Keratinocyte (primary cell): ENCODE measurements around the gene FAM13A. TPM values are rescaled to one million over a fixed set of nuclear protein-coding genes. Genes with fewer than 3 reads are reported as not detected.
A peak's percentile ranks its signal among the peaks of the same experiment; 100 is the strongest.

ENCODE experiments used
- DNase-seq: peaks from one replicate; pipeline ENCODE4 v3.0.0-alpha.2; 2011; ENCODE audit warnings: low read depth, missing footprints, low spot score
- FAIRE-seq: peaks from 2 replicates; lab custom pipeline; 2011; peaks lifted over from hg19 to GRCh38; lab: Jason Lieb, UNC
- H2AFZ ChIP-seq: 2 replicates; pipeline ENCODE4 v1.6.0; 2012; ENCODE audit warnings: low read length, control low read depth, inconsistent platforms; ENCODE audit not compliant: control insufficient read depth
- H3K27ac ChIP-seq: 2 replicates; pipeline ENCODE4 v1.5.1; 2011; ENCODE audit warnings: low read length; ENCODE audit not compliant: control insufficient read depth, insufficient read depth
- H3K27me3 ChIP-seq: 3 replicates; pipeline ENCODE4 v1.6.0; 2011; ENCODE audit warnings: low read length; ENCODE audit not compliant: control insufficient read depth, insufficient read depth; ENCODE audit errors: extremely low read depth
- H3K36me3 ChIP-seq, 2 experiments: 2 replicates in 1 of 2; 3 replicates in 1 of 2; pipeline ENCODE4 v1.5.1; 2011; ENCODE audit warnings: low read length in 2 of 2, mild to moderate bottlenecking in 1 of 2; ENCODE audit not compliant: control insufficient read depth in 2 of 2, insufficient read depth in 2 of 2; ENCODE audit errors: extremely low read depth in 1 of 2
- H3K4me1 ChIP-seq: 3 replicates; pipeline ENCODE4 v1.5.1; 2011; ENCODE audit warnings: low read length; ENCODE audit not compliant: control insufficient read depth, insufficient read depth; ENCODE audit errors: extremely low read depth
- H3K4me2 ChIP-seq: 3 replicates; pipeline ENCODE4 v1.6.0; 2011; ENCODE audit warnings: low read depth, low read length; ENCODE audit not compliant: control insufficient read depth, insufficient read depth; ENCODE audit errors: extremely low read depth
- H3K4me3 ChIP-seq, 3 experiments: fragments of 200-600 bp in 1 of 3; sonication (generic) in 1 of 3; 2 replicates in 2 of 3; 3 replicates in 1 of 3; pipeline ENCODE4 v1.5.1; 2011 to 2016; ENCODE audit warnings: low read length in 3 of 3, mild to moderate bottlenecking in 3 of 3, control low read depth in 2 of 3, inconsistent platforms in 1 of 3, low read depth in 1 of 3, mixed read lengths in 1 of 3, mixed run types in 1 of 3, moderate library complexity in 1 of 3; ENCODE audit not compliant: control insufficient read depth in 2 of 3, insufficient read depth in 2 of 3; ENCODE audit errors: extremely low read depth in 1 of 3
- H3K79me2 ChIP-seq: 2 replicates; pipeline ENCODE4 v1.6.0; 2012; ENCODE audit warnings: low read length; ENCODE audit not compliant: control insufficient read depth, insufficient read depth
- H3K9ac ChIP-seq: 3 replicates; pipeline ENCODE4 v1.6.0; 2011; ENCODE audit warnings: low read length; ENCODE audit not compliant: control insufficient read depth, insufficient read depth; ENCODE audit errors: extremely low read depth
- H3K9me1 ChIP-seq: 3 replicates; pipeline ENCODE4 v1.6.0; 2011; ENCODE audit warnings: low read length; ENCODE audit not compliant: control insufficient read depth, insufficient read depth; ENCODE audit errors: extremely low read depth
- H3K9me3 ChIP-seq: 2 replicates; pipeline ENCODE4 v1.5.1; 2012; ENCODE audit warnings: low read depth, low read length; ENCODE audit not compliant: control insufficient read depth
- H4K20me1 ChIP-seq: 3 replicates; pipeline ENCODE4 v1.6.0; 2011; ENCODE audit warnings: low read length; ENCODE audit not compliant: control insufficient read depth, insufficient read depth; ENCODE audit errors: extremely low read depth
- CTCF ChIP-seq, 3 experiments: IDR thresholded peaks in 1 of 3; conservative IDR thresholded peaks in 1 of 3; optimal IDR thresholded peaks in 1 of 3; 2 replicates in 2 of 3; 3 replicates in 1 of 3; pipeline versions ENCODE3 to v1.5.1; 2011; ENCODE audit warnings: low read length in 3 of 3, mild to moderate bottlenecking in 3 of 3, moderate library complexity in 2 of 3, control low read depth in 1 of 3, inconsistent platforms in 1 of 3; ENCODE audit not compliant: insufficient read depth in 2 of 3; ENCODE audit errors: extremely low read depth in 1 of 3
- EZH2 ChIP-seq: IDR thresholded peaks from one replicate; pipeline ENCODE4 v1.6.1; 2012; ENCODE audit warnings: inconsistent platforms, mild to moderate bottlenecking, low read length, moderate library complexity
- dilution Hi-C: fragments of 300-500 bp; cut with MboI; formaldehyde crosslinking; loops from one replicate; pipeline ENCODE4 v1.7.0; 2020; ENCODE audit warnings: low sequenced_read_pairs; ENCODE audit not compliant: extremely low pct_ligation_motif_present
- polyA plus RNA-seq, 5 experiments: library from polyadenylated mRNA; depleted of rRNA in 3 of 5; stranded (reverse) in 3 of 5; stranded (forward) in 1 of 5; unstranded in 1 of 5; fragments of >200 nt; gene quantifications; 1 replicate in 1 of 5; 2 replicates in 3 of 5; 3 replicates in 1 of 5; pipeline versions ENCODE4 v1.2.1 to v1.2.3, GENCODE V29; 2011 to 2012; ENCODE audit warnings: missing spikeins in 2 of 5, low read depth in 1 of 5, low replicate concordance in 1 of 5

FAM13A gene
- polyA plus RNA-seq, 1 donor (not counting 4 experiments of a cell fraction or from before 2014, with no cell fraction given), result 6.0 TPM

GRCh38 chr4:88803600-88804096, 253.3 kb downstream of the FAM13A start:
- Histone ChIP-seq H3K79me2 (no peaks in the 10 kb centered on the region), H2AFZ (no peak overlapping the region), H3K4me2 (no peak overlapping the region), H3K4me3 (no peak overlapping the region), H3K36me3 (no peaks in the 10 kb centered on the region), H3K9me3 (no peaks in the 10 kb centered on the region), H3K27me3 (no peaks in the 10 kb centered on the region), H3K9ac (no peak overlapping the region), H3K27ac (no peak overlapping the region), H3K4me1 (no peaks in the 10 kb centered on the region), H3K9me1 (no peaks in the 10 kb centered on the region), H4K20me1 (no peaks in the 10 kb centered on the region)
- TF ChIP-seq CTCF (optimal IDR thresholded peaks at IDR 0.05 in 1 of 3, IDR thresholded peaks at IDR 0.05 in 1 of 3, conservative IDR thresholded peaks at IDR 0.05 in 1 of 3; ENCODE audit: extremely low read depth in 1 of 3, insufficient read depth in 2 of 3, low read length in 3 of 3) (no peak), EZH2 (no peak)
- FAIRE-seq (peak; percentile 61), DNase-seq (no peak)
- dilution Hi-C loops, result no loop called here

GRCh38 chr4:88802585-88803286, 254.2 kb downstream of the FAM13A start:
- H3K79me2 ChIP-seq, result no peaks in the 10 kb centered on the region
- no peaks in the 10 kb centered on the region for H3K4me1 ChIP-seq
- dilution Hi-C loops, result no loop called here
- H3K27me3 ChIP-seq, result no peaks in the 10 kb centered on the region
- no peak overlapping the region for H3K4me3 ChIP-seq
- no peaks in the 10 kb centered on the region for H4K20me1 ChIP-seq
- no peaks in the 10 kb centered on the region for H3K9me1 ChIP-seq
- no peak overlapping the region for H3K9ac ChIP-seq
- H2AFZ ChIP-seq, result no peak overlapping the region
- H3K27ac ChIP-seq, result no peak overlapping the region
- H3K4me2 ChIP-seq, result no peak overlapping the region
- TF ChIP-seq CTCF (optimal IDR thresholded peaks at IDR 0.05 in 1 of 3, IDR thresholded peaks at IDR 0.05 in 1 of 3, conservative IDR thresholded peaks at IDR 0.05 in 1 of 3; ENCODE audit: extremely low read depth in 1 of 3, insufficient read depth in 2 of 3, low read length in 3 of 3), result no peak
- no peak for TF ChIP-seq EZH2
- FAIRE-seq (no peak), DNase-seq (no peak)
- no peaks in the 10 kb centered on the region for H3K36me3 ChIP-seq
- no peaks in the 10 kb centered on the region for H3K9me3 ChIP-seq
